Naive thymus-derived CD4-positive, alpha-beta T cell (primary cell): ENCODE results near the gene TRIM9. TPM values are rescaled to one million over a fixed set of nuclear protein-coding genes. Genes with fewer than 3 reads are reported as not detected.
"Not testable (repeated sequence)": the region's sequence is repeated elsewhere in the genome, so short reads cannot be mapped to it uniquely, and the experiment has no call there.

ENCODE experiments used
- ATAC-seq: fragments of 150-1000 bp; cut with Tn5 transposase; 2 replicates; pipeline ENCODE4 v1.10.0; 2021; ENCODE audit warnings: mild to moderate bottlenecking, moderate library complexity
- CTCF ChIA-PET: fragments of 350-600 bp; sonication (Branson Sonifier 250); formaldehyde crosslinking; loops from one replicate; lab custom pipeline; 2021; ENCODE audit warnings: antibody characterized with exemption; lab: Charles Lee
- POLR2A ChIA-PET: fragments of 350-600 bp; sonication (Branson Sonifier 250); formaldehyde crosslinking; loops from one replicate; lab custom pipeline; 2021; ENCODE audit warnings: antibody characterized with exemption, inconsistent platforms; lab: Charles Lee
- DNase-seq, 9 donors: peaks; one replicate each; pipeline versions ENCODE4 v3.0.0 to v3.0.0-alpha.2; 2020 to 2022; ENCODE audit warnings: mixed read lengths in 1 of 9
- H3K27ac ChIP-seq: one replicate; pipeline ENCODE4 v1.7.0; 2013; ENCODE audit warnings: mild to moderate bottlenecking, low read depth, low read length, moderate library complexity
- H3K27me3 ChIP-seq, 2 donors: one replicate each; pipeline ENCODE4 v1.7.0; 2013; ENCODE audit warnings: low read length in 2 of 2, mild to moderate bottlenecking in 2 of 2, moderate library complexity in 2 of 2; ENCODE audit not compliant: control insufficient read depth in 2 of 2, insufficient read depth in 2 of 2
- H3K36me3 ChIP-seq, 3 experiments: 1 replicate in 2 of 3; 2 replicates in 1 of 3; pipeline ENCODE4 v1.7.0; 2013; ENCODE audit warnings: low read length in 3 of 3, mild to moderate bottlenecking in 3 of 3, moderate library complexity in 1 of 3; ENCODE audit not compliant: insufficient read depth in 3 of 3, control insufficient read depth in 2 of 3
- H3K4me1 ChIP-seq, 2 donors: one replicate each; pipeline ENCODE4 v1.7.0; 2013; ENCODE audit warnings: low read length in 2 of 2, mild to moderate bottlenecking in 2 of 2, moderate library complexity in 1 of 2; ENCODE audit not compliant: control insufficient read depth in 2 of 2, insufficient read depth in 2 of 2
- H3K4me3 ChIP-seq: 2 replicates; pipeline ENCODE4 v1.7.0; 2013; ENCODE audit warnings: mild to moderate bottlenecking, low read length
- H3K9me3 ChIP-seq, 3 experiments: 1 replicate in 2 of 3; 2 replicates in 1 of 3; pipeline ENCODE4 v1.7.0; 2013; ENCODE audit warnings: low read length in 3 of 3; ENCODE audit not compliant: control insufficient read depth in 2 of 3
- H3K27ac Mint-ChIP-seq, 9 donors: one replicate each; pipeline ENCODE4 v1.8.0; 2020 to 2022; ENCODE audit warnings: mixed read lengths in 9 of 9, mild to moderate bottlenecking in 8 of 9, moderate library complexity in 5 of 9, inconsistent platforms in 2 of 9
- H3K27me3 Mint-ChIP-seq, 5 donors: one replicate each; pipeline ENCODE4 v1.8.0; 2021 to 2022; ENCODE audit warnings: mixed read lengths in 5 of 5, mild to moderate bottlenecking in 1 of 5
- H3K36me3 Mint-ChIP-seq, 5 donors: one replicate each; pipeline ENCODE4 v1.8.0; 2020 to 2022; ENCODE audit warnings: mixed read lengths in 5 of 5, mild to moderate bottlenecking in 3 of 5, inconsistent platforms in 1 of 5
- H3K4me1 Mint-ChIP-seq, 7 donors: one replicate each; pipeline ENCODE4 v1.8.0; 2020 to 2022; ENCODE audit warnings: mixed read lengths in 7 of 7, mild to moderate bottlenecking in 3 of 7, inconsistent platforms in 1 of 7
- H3K4me3 Mint-ChIP-seq, 10 donors: one replicate each; pipeline ENCODE4 v1.8.0; 2020 to 2022; ENCODE audit warnings: mild to moderate bottlenecking in 10 of 10, mixed read lengths in 10 of 10, moderate library complexity in 6 of 10, inconsistent platforms in 2 of 10
- H3K9me3 Mint-ChIP-seq, 11 donors: one replicate each; pipeline ENCODE4 v1.8.0; 2020 to 2022; ENCODE audit warnings: mixed read lengths in 11 of 11, mild to moderate bottlenecking in 4 of 11, inconsistent platforms in 1 of 11, moderate library complexity in 1 of 11
- intact Hi-C, 2 donors: fragments of 100-400 bp; cut with micrococcal nuclease; formaldehyde crosslinking; loops; one replicate each; pipeline ENCODE4 v1.15.1; 2023
- polyA plus RNA-seq, 2 donors: library from polyadenylated mRNA; unstranded; fragments of 300-500 nt; fragmentation: Illumina TruSeq; gene quantifications; one replicate each; pipeline ENCODE4 v1.2.3, GENCODE V29; 2021
- total RNA-seq, 6 experiments: library from RNA in 5 of 6; stranded (reverse) in 5 of 6; gene quantifications; 1 replicate in 5 of 6; 2 replicates in 1 of 6; pipeline ENCODE4 v1.2.3 and lab custom pipeline; 2021 to 2026

Gene TRIM9
- total and polyA plus RNA-seq, 7 experiments from 2014 or later: 0.04 to 1.7 (median 0.37) TPM

- ATAC-seq (no peak), DNase-seq (no peak)
- Histone ChIP-seq H3K9me3 (no peaks in the 10 kb centered on the region), H3K4me3 (no peak overlapping the region), H3K36me3 (no peaks in the 10 kb centered on the region), H3K27ac (no peak overlapping the region), H3K4me1 (no peaks in the 10 kb centered on the region), H3K27me3 (no peaks in the 10 kb centered on the region)
- ChIA-PET CTCF (no interaction called here), POLR2A (interaction anchor here (0.6 kb wide), 1 partner anchor 351 kb away, joined by 3 read pairs; no protein-coding TSS in a partner anchor)
- Mint-ChIP-seq H3K36me3 (no peaks in the 10 kb centered on the region), H3K4me3 (no peak overlapping the region), H3K27ac (no peak overlapping the region), H3K27me3 (peaks cover 0 to 14% (median 8%) of the 10 kb centered on the region in 5 donors), H3K4me1 (no peaks in the 10 kb centered on the region), H3K9me3 (no peaks in the 10 kb centered on the region)
- intact Hi-C loops: no loop called here
Measured at GRCh38 chr14:50964683-50965390, 130.1 kb downstream of the TRIM9 start.

GRCh38 chr14:50963919-50964318, 131.0 kb downstream of the TRIM9 start:
- DNase-seq (no peak), ATAC-seq (no peak)
- Histone ChIP-seq H3K27me3 (no peaks in the 10 kb centered on the region), H3K36me3 (no peaks in the 10 kb centered on the region), H3K4me3 (no peak overlapping the region), H3K9me3 (no peaks in the 10 kb centered on the region), H3K4me1 (no peaks in the 10 kb centered on the region), H3K27ac (no peak overlapping the region)
- no peaks in the 10 kb centered on the region for H3K9me3 Mint-ChIP-seq
- peaks cover 0 to 16% (median 10%) of the 10 kb centered on the region in 5 donors for H3K27me3 Mint-ChIP-seq
- intact Hi-C loops: no loop called here
- no peaks in the 10 kb centered on the region for H3K4me1 Mint-ChIP-seq
- H3K36me3 Mint-ChIP-seq: no peaks in the 10 kb centered on the region
- ChIA-PET CTCF (no interaction called here), POLR2A (interaction anchor here (0.6 kb wide), 1 partner anchor 350 kb away, joined by 3 read pairs; no protein-coding TSS in a partner anchor)
- H3K27ac Mint-ChIP-seq: no peak overlapping the region
- no peak overlapping the region for H3K4me3 Mint-ChIP-seq

- POLR2A ChIA-PET: no interaction called here
Measured at GRCh38 chr14:50961605-50962221, 133.2 kb downstream of the TRIM9 start.

GRCh38 chr14:50957296-50957695, 137.6 kb downstream of the TRIM9 start:
- no peaks in the 10 kb centered on the region for H3K36me3 ChIP-seq
- H3K4me3 Mint-ChIP-seq: no peak overlapping the region
- no peaks in the 10 kb centered on the region for H3K9me3 Mint-ChIP-seq
- intact Hi-C loops: loop anchor here in 1 of 2 donors (10.0 kb wide), 1 partner anchor 268 kb away; no protein-coding TSS in a partner anchor
- no peaks in the 10 kb centered on the region for H3K4me1 Mint-ChIP-seq
- H3K27me3 Mint-ChIP-seq: peaks cover 0 to 13% (median 5%) of the 10 kb centered on the region in 5 donors
- no peaks in the 10 kb centered on the region for H3K4me1 ChIP-seq
- no peaks in the 10 kb centered on the region for H3K9me3 ChIP-seq
- POLR2A ChIA-PET: no interaction called here
- H3K4me3 ChIP-seq: no peak overlapping the region
- no peak for DNase-seq
- H3K27ac Mint-ChIP-seq: no peak overlapping the region
- no peaks in the 10 kb centered on the region for H3K27me3 ChIP-seq
- no peaks in the 10 kb centered on the region for H3K36me3 Mint-ChIP-seq
- CTCF ChIA-PET: no interaction called here
- no peak overlapping the region for H3K27ac ChIP-seq
- ATAC-seq: no peak

More at GRCh38 chr14:50961605-50962221, 133.2 kb downstream of the TRIM9 start:
- DNase-seq (no peak), ATAC-seq (no peak)
- no peaks in the 10 kb centered on the region for H3K4me1 Mint-ChIP-seq
- H3K27ac ChIP-seq: no peak overlapping the region
- intact Hi-C loops: no loop called here
- no peaks in the 10 kb centered on the region for H3K36me3 ChIP-seq
- H3K4me3 Mint-ChIP-seq: no peak overlapping the region
- H3K27me3 ChIP-seq: no peaks in the 10 kb centered on the region
- no peaks in the 10 kb centered on the region for H3K9me3 Mint-ChIP-seq
- CTCF ChIA-PET: no interaction called here
- H3K36me3 Mint-ChIP-seq: no peaks in the 10 kb centered on the region
- H3K9me3 ChIP-seq: no peaks in the 10 kb centered on the region
- H3K27me3 Mint-ChIP-seq: peaks cover 0 to 13% (median 10%) of the 10 kb centered on the region in 5 donors
- H3K27ac Mint-ChIP-seq: no peak overlapping the region
- H3K4me1 ChIP-seq: no peaks in the 10 kb centered on the region
- no peak overlapping the region for H3K4me3 ChIP-seq

- intact Hi-C loops: loop anchor here in 1 of 2 donors (10.0 kb wide), 1 partner anchor 268 kb away; no protein-coding TSS in a partner anchor
- H3K4me3 Mint-ChIP-seq, H3K27ac Mint-ChIP-seq, H3K36me3 ChIP-seq, H3K9me3 Mint-ChIP-seq, H3K27me3 ChIP-seq, H3K27me3 Mint-ChIP-seq, DNase-seq, CTCF ChIA-PET, H3K36me3 Mint-ChIP-seq, H3K4me1 ChIP-seq, H3K4me3 ChIP-seq, POLR2A ChIA-PET, H3K4me1 Mint-ChIP-seq, ATAC-seq, H3K9me3 ChIP-seq, H3K27ac ChIP-seq: not testable (repeated sequence)
Measured at GRCh38 chr14:50956421-50956820, 138.5 kb downstream of the TRIM9 start.

GRCh38 chr14:50955373-50956043, 139.4 kb downstream of the TRIM9 start:
- no peak overlapping the region for H3K4me3 ChIP-seq
- ChIA-PET CTCF (no interaction called here), POLR2A (interaction anchor here (0.7 kb wide), 1 partner anchor 130 kb away, joined by 3 read pairs; no protein-coding TSS in a partner anchor)
- Mint-ChIP-seq H3K36me3 (no peaks in the 10 kb centered on the region), H3K9me3 (no peaks in the 10 kb centered on the region), H3K4me3 (no peak overlapping the region), H3K4me1 (no peaks in the 10 kb centered on the region), H3K27me3 (peaks cover 0 to 8% (median 0%) of the 10 kb centered on the region in 5 donors), H3K27ac (no peak overlapping the region)
- DNase-seq (no peak), ATAC-seq (peak; percentile 83)
- no peak overlapping the region for H3K27ac ChIP-seq
- H3K9me3 ChIP-seq: no peaks in the 10 kb centered on the region
- H3K4me1 ChIP-seq: no peaks in the 10 kb centered on the region
- no peaks in the 10 kb centered on the region for H3K36me3 ChIP-seq
- H3K27me3 ChIP-seq: no peaks in the 10 kb centered on the region
- intact Hi-C loops: loop anchor here in 1 of 2 donors (10.0 kb wide), 1 partner anchor 269 kb away; no protein-coding TSS in a partner anchor
